IPS-NIHi11 (cell line): ENCODE data around the gene RPP38.

Experiments used
- DNase-seq: peaks from one replicate; pipeline ENCODE4 v3.0.0; 2012; ENCODE audit warnings: mixed read lengths, low spot score

The RPP38 gene

GRCh38 chr10:15152556-15152955 is 55.4 kb downstream of the RPP38 start:
- no peak for DNase-seq
